Caco-2 (cell line): ENCODE results near the gene TTL. TPM values are rescaled to one million over a fixed set of nuclear protein-coding genes. Genes with fewer than 3 reads are reported as not detected.
"Not testable (repeated sequence)": the region's sequence is repeated elsewhere in the genome, so short reads cannot be mapped to it uniquely, and the experiment has no call there.

Experiments used
- BruUV-seq: library from RNA; stranded (reverse); fragments of 400-500 nt; replicated peaks from 2 replicates; lab custom pipeline; 2021; lab: Mats Ljungman, UMichigan
- CTCF ChIA-PET: fragments of 300-600 bp; sonication (Branson Sonifier 250); formaldehyde crosslinking; loops from one replicate; lab custom pipeline; 2022; ENCODE audit warnings: antibody characterized with exemption; lab: Charles Lee
- POLR2A ChIA-PET: fragments of 300-600 bp; sonication (Branson Sonifier 250); formaldehyde crosslinking; loops from one replicate; lab custom pipeline; 2022; ENCODE audit warnings: antibody characterized with exemption; lab: Charles Lee
- DNase-seq, 2 experiments: peaks; one replicate each; pipeline versions ENCODE4 v3.0.0 to v3.0.0-alpha.2; 2020 to 2022
- H3K27me3 ChIP-seq: replicated peaks from 2 replicates; pipeline ENCODE4 v1.6.0; 2011; ENCODE audit warnings: low read length; ENCODE audit not compliant: control insufficient read depth, insufficient read depth
- H3K36me3 ChIP-seq: 2 replicates; pipeline ENCODE4 v1.5.1; 2011; ENCODE audit warnings: low read length; ENCODE audit not compliant: control insufficient read depth, insufficient read depth
- H3K4me1 ChIP-seq: fragments of 250-450 bp; sonication (Bioruptor Pico); 2 replicates; pipeline ENCODE4 v1.5.1; 2020; ENCODE audit warnings: mild to moderate bottlenecking
- H3K4me3 ChIP-seq: 2 replicates; pipeline ENCODE4 v1.5.1; 2011; ENCODE audit warnings: low read depth, mild to moderate bottlenecking, control low read depth, low read length
- H3K9me3 ChIP-seq: fragments of 250-450 bp; sonication (Bioruptor Pico); 2 replicates; pipeline ENCODE4 v1.5.1; 2020; ENCODE audit warnings: mild to moderate bottlenecking, moderate library complexity
- H3K27ac Mint-ChIP-seq: one replicate; pipeline ENCODE4 v1.8.0; 2022; ENCODE audit warnings: mixed read lengths; ENCODE audit not compliant: unreplicated experiment
- H3K27me3 Mint-ChIP-seq: one replicate; pipeline ENCODE4 v1.8.0; 2022; ENCODE audit warnings: mixed read lengths; ENCODE audit not compliant: insufficient read depth, unreplicated experiment
- H3K36me3 Mint-ChIP-seq: one replicate; pipeline ENCODE4 v1.8.0; 2022; ENCODE audit warnings: mild to moderate bottlenecking, mixed read lengths; ENCODE audit not compliant: insufficient read depth, unreplicated experiment
- H3K4me1 Mint-ChIP-seq: one replicate; pipeline ENCODE4 v1.8.0; 2022; ENCODE audit warnings: low read depth, mixed read lengths; ENCODE audit not compliant: unreplicated experiment
- H3K4me3 Mint-ChIP-seq: one replicate; pipeline ENCODE4 v1.8.0; 2022; ENCODE audit warnings: mild to moderate bottlenecking, moderate library complexity, mixed read lengths; ENCODE audit not compliant: unreplicated experiment
- H3K9me3 Mint-ChIP-seq: one replicate; pipeline ENCODE4 v1.8.0; 2022; ENCODE audit warnings: mixed read lengths; ENCODE audit not compliant: unreplicated experiment
- CTCF ChIP-seq, 2 experiments: fragments of 200-600 bp in 1 of 2; IDR thresholded peaks; 1 replicate in 1 of 2; 2 replicates in 1 of 2; pipeline versions ENCODE4 v1.5.1 to v1.8.0; 2011 to 2022; ENCODE audit warnings: antibody characterized with exemption in 1 of 2, control low read depth in 1 of 2, inconsistent platforms in 1 of 2, low read depth in 1 of 2, low read length in 1 of 2, mild to moderate bottlenecking in 1 of 2, moderate library complexity in 1 of 2; ENCODE audit not compliant: insufficient read depth in 1 of 2, severe bottlenecking in 1 of 2, unreplicated experiment in 1 of 2
- intact Hi-C: fragments of 100-400 bp; cut with micrococcal nuclease; formaldehyde crosslinking; loops from one replicate; pipeline ENCODE4 v1.10.0; 2022; ENCODE audit not compliant: unreplicated experiment
- total RNA-seq: library from RNA; stranded (reverse); gene quantifications from 2 replicates; pipeline ENCODE4 v1.2.3, GENCODE V29; 2022

Gene TTL
- total RNA-seq, 1 experiment from 2014 or later = 46.9 TPM

- no peaks in the 10 kb centered on the region for H3K27me3 Mint-ChIP-seq
Measured at GRCh38 chr2:112566104-112566503, 84.1 kb downstream of the TTL start.

GRCh38 chr2:112566508-112566907, 84.6 kb downstream of the TTL start:
- DNase-seq, H3K9me3 ChIP-seq, BruUV-seq, H3K4me3 ChIP-seq, H3K9me3 Mint-ChIP-seq, H3K27me3 Mint-ChIP-seq, H3K4me1 ChIP-seq, POLR2A ChIA-PET, H3K4me1 Mint-ChIP-seq, H3K27me3 ChIP-seq, H3K27ac Mint-ChIP-seq, H3K36me3 ChIP-seq, intact Hi-C loops, H3K4me3 Mint-ChIP-seq: not testable (repeated sequence)
- CTCF ChIA-PET = interaction anchor here (0.7 kb wide), 1 partner anchor 25 kb away, joined by 3 read pairs; no protein-coding TSS in a partner anchor
- peaks cover 96% of the 10 kb centered on the region for H3K36me3 Mint-ChIP-seq

More at GRCh38 chr2:112566104-112566503, 84.1 kb downstream of the TTL start:
- no peaks in the 10 kb centered on the region for H3K9me3 ChIP-seq
- no peak overlapping the region for H3K4me3 Mint-ChIP-seq
- TF ChIP-seq CTCF (IDR thresholded peaks at IDR 0.05; ENCODE audit: insufficient read depth in 1 of 2, low read depth in 1 of 2, low read length in 1 of 2, severe bottlenecking in 1 of 2, unreplicated experiment in 1 of 2) = no peak
- H3K36me3 ChIP-seq = peaks cover 4% of the 10 kb centered on the region; the same call in 1 of the 2 replicates
- CTCF ChIA-PET = no interaction called here
- no peaks in the 10 kb centered on the region for H3K4me1 Mint-ChIP-seq
- no peak overlapping the region for H3K4me3 ChIP-seq
- no peaks in the 10 kb centered on the region for H3K4me1 ChIP-seq
- H3K36me3 Mint-ChIP-seq = peaks cover 96% of the 10 kb centered on the region
- intact Hi-C loops = no loop called here
- no peak overlapping the region for H3K27ac Mint-ChIP-seq
- no peaks in the 10 kb centered on the region for H3K9me3 Mint-ChIP-seq
- DNase-seq = no peak
- no peaks in the 10 kb centered on the region for H3K27me3 ChIP-seq
- POLR2A ChIA-PET = no interaction called here
- BruUV-seq = no TSS peak

- TF ChIP-seq CTCF (IDR thresholded peaks at IDR 0.05; ENCODE audit: insufficient read depth in 1 of 2, low read depth in 1 of 2, low read length in 1 of 2, severe bottlenecking in 1 of 2, unreplicated experiment in 1 of 2) = no peak
- Mint-ChIP-seq H3K27me3 (no peaks in the 10 kb centered on the region), H3K4me3 (no peak overlapping the region), H3K4me1 (no peaks in the 10 kb centered on the region), H3K27ac (no peak overlapping the region), H3K36me3 (peaks cover 95% of the 10 kb centered on the region), H3K9me3 (no peaks in the 10 kb centered on the region)
- DNase-seq = no peak
- intact Hi-C loops = no loop called here
- Histone ChIP-seq H3K9me3 (no peaks in the 10 kb centered on the region), H3K36me3 (peaks cover 2% of the 10 kb centered on the region), H3K27me3 (no peaks in the 10 kb centered on the region), H3K4me3 (no peak overlapping the region), H3K4me1 (no peaks in the 10 kb centered on the region)
- CTCF ChIA-PET = no interaction called here
- POLR2A ChIA-PET = no interaction called here
- BruUV-seq = no TSS peak
Measured at GRCh38 chr2:112572005-112572404, 90.0 kb downstream of the TTL start.
